B cell (primary cell): ENCODE data around the gene MUC5AC.

Experiments used
- CTCF ChIP-seq: fragments of 200-600 bp; IDR thresholded peaks from one replicate; pipeline ENCODE4 v1.8.0; 2022; ENCODE audit warnings: antibody characterized with exemption, mild to moderate bottlenecking
- EZH2 ChIP-seq: IDR thresholded peaks from 2 replicates; pipeline ENCODE4 v1.6.1; 2012; ENCODE audit warnings: borderline replicate concordance, low read depth, mild to moderate bottlenecking, moderate library complexity, low read length; ENCODE audit not compliant: insufficient read depth, poor library complexity, severe bottlenecking

GRCh38 chr11:1240771-1241170 is 83.0 kb downstream of the MUC5AC start:
- TF ChIP-seq CTCF (no peak), EZH2 (no peak)
